DOHH2 (cell line): ENCODE results near the gene ARHGAP22.

Experiments
- H3F3A ChIP-seq: fragments of 200-600 bp; sonication (generic), shearing (Covaris generic); 2 replicates; pipeline ENCODE4 v1.6.0; 2016; ENCODE audit warnings: antibody characterized with exemption, mild to moderate bottlenecking; ENCODE audit not compliant: control insufficient read depth, insufficient read depth
- H3K27ac ChIP-seq: fragments of 200-600 bp; sonication (generic); 2 replicates; pipeline ENCODE4 v1.5.1; 2014; ENCODE audit warnings: low read depth, mild to moderate bottlenecking, low read length, moderate library complexity
- H3K27me3 ChIP-seq: fragments of 200-600 bp; sonication (generic); 2 replicates; pipeline ENCODE4 v1.6.1; 2014; ENCODE audit warnings: mild to moderate bottlenecking, low read length, mixed read lengths; ENCODE audit not compliant: control insufficient read depth
- H3K36me3 ChIP-seq: fragments of 200-600 bp; sonication (generic); 2 replicates; pipeline ENCODE4 v1.6.1; 2014; ENCODE audit warnings: mild to moderate bottlenecking, low read length, moderate library complexity, mixed read lengths; ENCODE audit not compliant: control insufficient read depth
- H3K4me1 ChIP-seq: fragments of 200-600 bp; sonication (generic); 2 replicates; pipeline ENCODE4 v1.6.1; 2014; ENCODE audit warnings: mild to moderate bottlenecking, low read length, mixed read lengths; ENCODE audit not compliant: control insufficient read depth
- H3K4me2 ChIP-seq: fragments of 200-600 bp; sonication (generic); 2 replicates; pipeline ENCODE4 v1.6.0; 2014; ENCODE audit warnings: mild to moderate bottlenecking, low read length, moderate library complexity
- H3K4me3 ChIP-seq: fragments of 200-600 bp; sonication (generic); 2 replicates; pipeline ENCODE4 v1.5.1; 2014; ENCODE audit warnings: mild to moderate bottlenecking, low read length, mixed read lengths
- H3K79me2 ChIP-seq: fragments of 200-600 bp; sonication (generic); 2 replicates; pipeline ENCODE4 v1.6.1; 2014; ENCODE audit warnings: mild to moderate bottlenecking, low read length, mixed read lengths; ENCODE audit not compliant: control insufficient read depth
- H3K9me2 ChIP-seq: fragments of 200-600 bp; sonication (generic); replicated peaks from 2 replicates; pipeline ENCODE4 v1.6.1; 2014; ENCODE audit warnings: mild to moderate bottlenecking, low read length, mixed read lengths; ENCODE audit not compliant: control insufficient read depth
- H3K9me3 ChIP-seq: fragments of 200-600 bp; sonication (generic); 2 replicates; pipeline ENCODE4 v1.6.1; 2014; ENCODE audit warnings: antibody characterized with exemption, low read length, mixed read lengths; ENCODE audit not compliant: control insufficient read depth, insufficient read depth
- H4K20me1 ChIP-seq: fragments of 200-600 bp; sonication (generic); 2 replicates; pipeline ENCODE4 v1.6.0; 2014; ENCODE audit warnings: low read depth, mild to moderate bottlenecking, antibody characterized with exemption, low read length, moderate library complexity; ENCODE audit not compliant: control insufficient read depth, insufficient read depth
- CTCF ChIP-seq: fragments of 200-600 bp; sonication (generic); IDR thresholded peaks from one replicate; pipeline ENCODE4 v1.5.1; 2014; ENCODE audit warnings: antibody characterized with exemption, mild to moderate bottlenecking, low read depth, low read length; ENCODE audit not compliant: poor library complexity, severe bottlenecking
- EZH2phosphoT487 ChIP-seq: fragments of 200-600 bp; sonication (generic); IDR thresholded peaks from 2 replicates; pipeline ENCODE4 v1.6.1; 2017; ENCODE audit warnings: borderline replicate concordance, mild to moderate bottlenecking, antibody characterized with exemption, low read length, moderate library complexity, mixed read lengths

The ARHGAP22 gene

DNA sequence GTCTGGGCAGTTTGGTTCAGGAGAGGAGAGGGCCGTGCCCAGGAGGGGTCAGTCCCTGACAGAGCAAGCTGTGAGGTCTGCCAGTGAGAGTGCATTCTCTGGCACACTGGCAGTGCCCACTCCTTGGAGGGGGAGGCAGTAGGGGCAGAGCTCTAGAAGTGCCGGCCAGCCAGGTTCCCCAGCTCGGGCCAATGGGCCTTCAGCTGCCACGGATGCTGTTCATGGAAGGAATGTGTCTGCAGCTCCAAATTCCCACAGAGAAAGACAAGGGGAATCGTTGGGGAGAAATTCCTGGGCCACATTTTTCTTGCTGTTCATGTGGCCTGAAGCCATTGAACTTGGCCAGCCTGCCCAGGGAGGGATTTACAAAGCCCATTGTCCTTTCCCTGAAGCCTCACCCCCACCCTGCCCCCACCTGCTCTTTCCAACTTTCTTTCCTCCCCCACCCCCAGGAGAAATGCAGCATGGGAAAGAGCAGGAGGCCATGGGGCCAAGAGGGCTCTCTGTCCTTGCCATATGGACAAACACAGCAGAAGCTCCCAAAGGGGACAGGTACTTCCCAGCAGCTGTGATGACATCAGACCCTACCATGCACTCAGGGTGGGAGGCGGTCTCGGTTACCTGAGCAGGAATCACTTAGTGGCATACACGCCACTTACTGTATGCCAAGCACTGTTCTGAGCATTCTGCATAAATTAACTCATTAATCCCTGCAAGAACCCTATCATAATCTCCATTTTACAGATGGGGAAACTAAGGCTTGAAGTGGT is 70.7 kb downstream of the ARHGAP22 start:
- no peaks in the 10 kb centered on the region for H3K4me1 ChIP-seq
- no peaks in the 10 kb centered on the region for H3F3A ChIP-seq
- no peak overlapping the region for H3K27ac ChIP-seq
- no peaks in the 10 kb centered on the region for H3K9me3 ChIP-seq
- no peaks in the 10 kb centered on the region for H4K20me1 ChIP-seq
- H3K36me3 ChIP-seq: no peaks in the 10 kb centered on the region
- no peak for TF ChIP-seq CTCF
- no peak for TF ChIP-seq EZH2phosphoT487
- no peak overlapping the region for H3K4me3 ChIP-seq
- no peak overlapping the region for H3K4me2 ChIP-seq
- H3K27me3 ChIP-seq: 0 out of 2 replicates have a peak, but pooled peaks cover 2% of the 10 kb centered on the region
- H3K79me2 ChIP-seq: no peaks in the 10 kb centered on the region
- H3K9me2 ChIP-seq: no peaks in the 10 kb centered on the region

DNA sequence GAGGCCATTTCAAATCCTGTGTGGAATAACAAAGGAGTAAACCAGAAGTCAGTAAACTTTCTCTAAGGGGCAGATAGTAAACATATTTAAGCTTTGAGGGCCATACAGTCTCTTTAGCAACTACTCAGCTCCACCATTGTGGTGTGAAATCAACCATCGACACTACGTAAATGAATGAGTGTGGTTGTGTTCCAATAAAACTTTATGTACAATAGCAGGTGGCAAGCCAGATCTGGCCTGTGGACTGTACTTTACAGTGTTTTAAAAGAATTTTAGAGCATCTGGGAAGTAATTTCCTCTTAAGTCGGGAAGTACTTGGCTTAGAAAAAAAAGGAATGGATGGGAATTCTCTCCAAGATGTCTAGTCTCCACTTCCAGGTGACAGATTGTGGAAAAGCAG is 71.3 kb downstream of the ARHGAP22 start:
- no peaks in the 10 kb centered on the region for H3K4me1 ChIP-seq
- no peak overlapping the region for H3K4me3 ChIP-seq
- H3K9me3 ChIP-seq: no peaks in the 10 kb centered on the region
- no peak for TF ChIP-seq CTCF
- no peak for TF ChIP-seq EZH2phosphoT487
- H3K27me3 ChIP-seq: 0 out of 2 replicates have a peak, but pooled peaks cover 2% of the 10 kb centered on the region
- H3K9me2 ChIP-seq: no peaks in the 10 kb centered on the region
- H4K20me1 ChIP-seq: no peaks in the 10 kb centered on the region
- no peaks in the 10 kb centered on the region for H3K79me2 ChIP-seq
- no peak overlapping the region for H3K27ac ChIP-seq
- no peaks in the 10 kb centered on the region for H3K36me3 ChIP-seq
- no peaks in the 10 kb centered on the region for H3F3A ChIP-seq
- H3K4me2 ChIP-seq: no peak overlapping the region

- H3K9me3 ChIP-seq: no peaks in the 10 kb centered on the region
- no peaks in the 10 kb centered on the region for H3K36me3 ChIP-seq
- no peaks in the 10 kb centered on the region for H3F3A ChIP-seq
- H3K27ac ChIP-seq: no peak overlapping the region
- H4K20me1 ChIP-seq: no peaks in the 10 kb centered on the region
- H3K4me2 ChIP-seq: no peak overlapping the region
- H3K9me2 ChIP-seq: no peaks in the 10 kb centered on the region
- no peak overlapping the region for H3K4me3 ChIP-seq
- H3K27me3 ChIP-seq: 0 out of 2 replicates have a peak, but pooled peaks cover 2% of the 10 kb centered on the region
- H3K79me2 ChIP-seq: no peaks in the 10 kb centered on the region
- no peaks in the 10 kb centered on the region for H3K4me1 ChIP-seq
- no peak for TF ChIP-seq CTCF
- no peak for TF ChIP-seq EZH2phosphoT487
Measured at GRCh38 chr10:48531486-48531885, 73.4 kb downstream of the ARHGAP22 start.
